ENCODE measurements around the gene RFTN2.

DNA sequence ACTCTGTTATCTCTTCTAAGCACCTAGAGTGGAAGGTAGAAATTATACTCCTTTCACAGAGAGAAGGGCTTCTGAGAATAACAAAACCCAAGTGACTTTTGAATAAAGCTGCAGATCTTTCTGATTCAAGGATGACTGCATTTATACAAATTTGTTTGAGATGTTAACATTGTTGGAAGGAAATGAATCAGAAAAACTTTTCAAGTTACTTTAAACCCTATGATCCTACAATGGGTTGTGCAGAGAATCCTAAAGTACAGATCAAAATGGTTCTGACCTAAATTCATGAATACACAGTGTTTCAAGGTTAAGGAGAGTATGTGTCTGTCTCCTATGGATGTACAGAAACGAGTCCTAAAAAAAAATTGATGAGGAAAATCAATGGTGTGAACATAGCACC is 1.8 kb downstream of the RFTN2 start:
- TF ChIP-seq, protein P1, sequence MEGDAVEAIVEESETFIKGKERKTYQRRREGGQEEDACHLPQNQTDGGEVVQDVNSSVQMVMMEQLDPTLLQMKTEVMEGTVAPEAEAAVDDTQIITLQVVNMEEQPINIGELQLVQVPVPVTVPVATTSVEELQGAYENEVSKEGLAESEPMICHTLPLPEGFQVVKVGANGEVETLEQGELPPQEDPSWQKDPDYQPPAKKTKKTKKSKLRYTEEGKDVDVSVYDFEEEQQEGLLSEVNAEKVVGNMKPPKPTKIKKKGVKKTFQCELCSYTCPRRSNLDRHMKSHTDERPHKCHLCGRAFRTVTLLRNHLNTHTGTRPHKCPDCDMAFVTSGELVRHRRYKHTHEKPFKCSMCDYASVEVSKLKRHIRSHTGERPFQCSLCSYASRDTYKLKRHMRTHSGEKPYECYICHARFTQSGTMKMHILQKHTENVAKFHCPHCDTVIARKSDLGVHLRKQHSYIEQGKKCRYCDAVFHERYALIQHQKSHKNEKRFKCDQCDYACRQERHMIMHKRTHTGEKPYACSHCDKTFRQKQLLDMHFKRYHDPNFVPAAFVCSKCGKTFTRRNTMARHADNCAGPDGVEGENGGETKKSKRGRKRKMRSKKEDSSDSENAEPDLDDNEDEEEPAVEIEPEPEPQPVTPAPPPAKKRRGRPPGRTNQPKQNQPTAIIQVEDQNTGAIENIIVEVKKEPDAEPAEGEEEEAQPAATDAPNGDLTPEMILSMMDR (conservative IDR thresholded peaks at IDR 0.05; ENCODE audit: low read length), result no peak
- TF ChIP-seq EZH2phosphoT487 (IDR thresholded peaks at IDR 0.05; ENCODE audit: borderline replicate concordance, low read depth, low read length), result no peak
